ENCODE results near the gene MAP1LC3A.

Gene MAP1LC3A

DNA sequence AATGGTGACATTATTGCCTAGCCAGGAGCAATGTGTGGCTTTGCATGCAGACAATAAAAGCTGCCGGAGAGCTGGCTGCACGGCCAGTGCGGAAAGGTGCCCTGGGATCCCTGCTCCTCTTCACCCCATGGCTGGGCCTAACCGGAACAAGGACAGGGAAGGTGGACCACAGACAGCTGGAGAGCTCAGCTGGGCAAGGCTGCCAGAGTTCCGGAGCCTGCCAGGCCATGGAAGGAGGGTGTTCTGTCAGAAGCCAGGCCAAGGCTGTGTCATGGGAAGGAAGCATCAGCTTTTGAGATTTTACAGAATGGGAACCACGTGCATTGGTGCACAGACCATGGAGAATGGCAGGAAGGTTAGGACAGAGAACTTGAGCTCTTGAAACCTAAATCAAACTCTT lies 25.0 kb downstream of the MAP1LC3A start:
- in situ Hi-C loops (cut with HindIII; ENCODE audit: low pct_ligation_motif_present, low pct_unique_long_range_greater_than_20kb, low sequenced_read_pairs) = no loop called here

DNA sequence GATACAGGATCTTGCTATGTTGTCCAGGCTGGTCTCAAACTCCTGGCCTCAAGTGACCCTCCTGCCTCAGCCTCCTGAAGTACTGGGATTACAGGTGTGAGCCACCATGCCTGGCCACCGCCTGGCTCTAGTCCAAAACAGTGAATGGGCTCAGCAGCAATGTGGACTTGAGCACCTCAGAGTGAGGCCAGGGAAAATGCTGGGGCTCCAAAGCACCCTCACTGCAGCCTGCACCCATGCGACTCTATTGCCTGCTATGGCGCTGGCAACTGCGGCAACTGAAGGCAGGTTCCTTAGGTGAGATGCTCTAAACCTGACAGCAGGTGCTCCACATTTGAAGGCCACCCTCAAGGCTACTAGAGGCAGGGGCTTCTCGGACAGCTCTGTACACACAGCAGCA lies 26.5 kb downstream of the MAP1LC3A start:
- DNase-seq = no peak
- in situ Hi-C loops (cut with HindIII; ENCODE audit: low pct_ligation_motif_present, low pct_unique_long_range_greater_than_20kb, low sequenced_read_pairs) = no loop called here

More for the DNA sequence above, 25.0 kb downstream of the MAP1LC3A start:
- no peak for DNase-seq

DNA sequence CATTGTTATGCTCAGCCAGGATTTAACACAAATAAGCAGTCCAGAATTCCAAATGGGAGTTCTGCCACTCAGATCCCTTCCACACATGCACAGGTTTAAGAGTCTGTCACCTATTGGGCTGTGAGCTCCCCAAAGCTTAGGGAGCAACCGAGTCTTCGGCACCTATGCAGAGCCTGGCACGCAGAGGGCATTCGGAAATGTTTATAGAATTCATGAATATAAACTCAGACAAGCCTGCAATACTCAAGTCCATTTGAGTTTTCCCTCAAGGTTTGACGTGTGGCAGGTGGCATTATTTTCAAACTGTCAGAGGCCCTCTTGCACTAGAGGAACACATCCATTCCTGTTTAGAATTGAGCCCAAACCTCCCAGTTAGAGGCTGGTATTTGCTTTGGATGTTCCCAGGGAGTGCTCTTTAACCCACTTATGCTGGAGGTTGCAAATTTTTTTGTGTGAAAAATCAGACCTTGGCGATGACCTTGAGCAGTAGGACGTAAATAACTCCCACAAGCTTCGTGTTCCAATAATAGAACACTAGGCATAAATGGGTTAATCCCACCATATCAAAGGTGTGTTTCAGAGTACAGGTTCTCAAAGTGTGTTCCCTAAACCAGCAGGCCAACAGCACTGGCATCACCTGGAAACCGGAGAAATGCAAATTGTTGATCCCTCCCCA lies 28.1 kb downstream of the MAP1LC3A start:
- in situ Hi-C loops (cut with HindIII; ENCODE audit: low pct_ligation_motif_present, low pct_unique_long_range_greater_than_20kb, low sequenced_read_pairs) = no loop called here
- no peak for DNase-seq

DNA sequence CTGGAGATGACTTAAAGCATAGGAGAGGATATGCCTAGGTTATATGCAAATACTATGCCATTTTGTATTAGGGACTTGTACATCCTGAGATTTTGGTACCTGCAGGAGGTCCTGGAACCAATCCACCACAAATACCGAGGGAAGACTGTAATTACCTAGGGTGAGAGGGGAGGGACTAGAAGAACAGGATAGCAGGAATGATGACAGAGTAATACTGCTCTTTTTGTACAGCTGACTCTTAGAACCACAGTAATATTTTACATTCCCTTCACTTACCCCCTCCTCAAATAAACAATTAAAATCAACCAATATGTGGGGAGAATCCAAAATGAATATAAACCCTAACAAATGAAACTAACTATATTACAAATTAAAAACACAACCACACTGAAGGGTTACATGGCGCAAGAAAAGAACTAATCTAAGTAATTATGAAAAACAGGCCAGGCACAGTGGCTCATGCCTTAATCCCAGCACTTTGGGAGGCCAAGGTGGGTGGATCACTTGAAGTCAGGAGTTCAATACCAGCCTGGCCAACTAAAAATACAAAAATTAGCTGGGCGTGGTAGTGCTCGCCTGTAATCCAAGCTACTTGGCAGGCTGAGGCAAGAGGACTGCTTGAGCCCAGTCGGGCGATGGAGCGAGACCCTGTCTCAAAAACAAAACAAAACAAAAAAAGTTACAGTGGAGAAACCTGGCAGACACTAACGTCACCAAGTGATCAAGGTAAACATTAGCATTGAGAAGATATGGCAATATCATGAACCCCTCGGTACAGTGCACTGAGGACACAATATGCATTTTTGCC lies 37.1 kb downstream of the MAP1LC3A start:
- in situ Hi-C loops (cut with HindIII; ENCODE audit: low pct_ligation_motif_present, low pct_unique_long_range_greater_than_20kb, low sequenced_read_pairs) = no loop called here
- no peak for DNase-seq

DNA sequence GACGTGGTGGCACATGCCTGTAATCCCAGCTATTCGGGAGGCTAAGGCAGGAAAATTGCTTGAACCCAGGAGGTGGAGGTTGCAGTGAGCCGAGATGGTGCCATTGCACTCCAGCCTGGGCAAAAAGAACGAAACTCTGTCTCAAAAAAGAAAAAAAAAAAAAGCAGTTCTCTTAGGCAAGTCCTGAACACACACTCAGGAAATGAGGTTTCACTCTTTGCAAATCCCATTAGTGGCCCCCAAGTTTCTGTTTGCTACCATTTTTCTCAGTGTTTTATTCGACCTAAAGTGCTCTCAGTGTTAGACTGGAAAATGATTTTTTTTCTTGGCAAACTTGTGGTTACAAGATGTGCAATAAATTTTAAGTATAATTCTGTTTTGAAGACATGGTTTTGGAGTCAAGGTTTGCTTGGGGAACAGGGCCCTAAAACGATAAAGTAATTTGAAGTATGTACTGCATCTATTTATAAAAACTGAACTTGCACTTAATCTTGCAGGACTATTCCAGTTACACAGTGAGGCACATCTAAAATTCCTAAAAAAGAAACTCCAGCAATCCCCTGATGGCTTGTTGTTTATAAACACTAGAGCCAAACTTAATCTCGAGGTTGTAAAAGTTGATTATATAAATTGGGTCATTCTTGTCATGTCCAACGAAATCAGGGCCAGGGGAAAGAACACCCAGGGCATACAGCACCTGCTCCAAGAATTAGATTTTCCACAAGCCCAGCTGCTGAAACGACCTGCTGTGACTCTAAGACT lies 42.6 kb downstream of the MAP1LC3A start:
- in situ Hi-C loops (cut with HindIII; ENCODE audit: low pct_ligation_motif_present, low pct_unique_long_range_greater_than_20kb, low sequenced_read_pairs) = no loop called here
- no peak for DNase-seq

DNA sequence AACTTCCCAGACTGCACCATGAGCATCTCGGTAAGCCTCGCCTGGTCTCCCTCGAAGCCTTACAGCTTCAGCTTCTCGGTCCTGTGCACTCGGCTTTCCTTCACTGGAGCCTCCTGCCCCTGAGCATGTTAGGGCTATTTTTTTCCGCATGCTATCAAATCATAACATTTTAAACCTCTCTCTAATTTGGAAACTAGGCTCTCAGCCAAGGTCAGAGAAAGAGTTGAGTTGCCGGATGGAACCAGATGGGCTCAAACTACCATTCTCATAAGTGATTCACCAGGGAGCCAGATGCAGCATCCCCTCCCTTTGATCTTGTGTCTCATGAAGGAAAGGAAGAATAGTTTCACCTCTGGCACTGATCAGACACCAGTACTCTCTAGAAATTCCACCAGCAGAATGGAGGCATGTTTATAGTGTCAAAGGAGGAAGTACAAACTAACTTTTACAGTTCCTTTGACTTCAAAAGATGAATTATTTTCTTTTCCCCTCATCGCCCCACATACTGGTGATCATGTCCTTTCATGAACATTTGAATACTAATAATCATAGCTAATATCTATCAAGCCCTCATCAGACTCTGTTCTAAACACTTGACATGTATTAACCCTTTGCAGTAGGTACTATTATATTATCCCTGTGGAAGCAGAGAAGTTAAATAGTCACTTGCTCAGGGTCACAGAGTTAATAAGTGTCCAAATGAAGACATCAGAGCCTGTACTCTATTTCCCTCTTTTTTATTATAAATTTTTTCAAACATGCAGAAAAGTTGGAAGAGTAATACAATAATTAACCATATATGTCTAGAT lies 46.7 kb downstream of the MAP1LC3A start:
- in situ Hi-C loops (cut with HindIII; ENCODE audit: low pct_ligation_motif_present, low pct_unique_long_range_greater_than_20kb, low sequenced_read_pairs) = no loop called here
- no peak for DNase-seq

DNA sequence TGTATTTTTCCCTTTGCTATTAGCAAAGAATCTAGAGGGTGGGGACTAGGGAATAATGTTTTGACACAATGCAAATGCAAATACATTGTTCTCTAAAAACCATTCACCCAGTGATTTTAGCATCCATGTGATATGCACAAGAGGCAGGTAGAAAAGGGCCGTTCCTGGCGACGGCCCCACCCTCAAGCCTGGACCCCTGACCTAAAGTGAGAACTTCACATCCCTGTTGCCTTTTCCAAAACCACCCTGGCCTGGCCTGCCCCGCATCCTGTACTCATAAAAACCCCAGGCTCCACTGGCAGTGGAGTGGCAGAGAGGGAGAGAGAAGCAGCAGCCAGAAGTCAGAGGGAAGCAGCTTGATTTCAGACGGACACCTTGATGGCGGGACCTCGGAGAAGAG lies 48.5 kb downstream of the MAP1LC3A start:
- in situ Hi-C loops (cut with HindIII; ENCODE audit: low pct_ligation_motif_present, low pct_unique_long_range_greater_than_20kb, low sequenced_read_pairs) = no loop called here
- DNase-seq = no peak
